MCF 10A (cell line): ENCODE results near the gene RRAD. TPM values are rescaled to one million over a fixed set of nuclear protein-coding genes. Genes with fewer than 3 reads are reported as not detected.

Source experiments
- BruUV-seq: library from RNA; stranded (reverse); fragments of 400-500 nt; replicated peaks from 2 replicates; lab custom pipeline; 2021; lab: Mats Ljungman, UMichigan
- CTCF ChIA-PET: fragments of 300-600 bp; sonication (Branson Sonifier 250); formaldehyde crosslinking; extraction: SDS; loops from one replicate; lab custom pipeline; 2021; ENCODE audit warnings: antibody characterized with exemption, inconsistent platforms; lab: Yijun Ruan, JAX
- POLR2A ChIA-PET: fragments of 300-600, 350-650 bp; sonication (Branson Sonifier 250); formaldehyde crosslinking; extraction: SDS; loops from one replicate; lab custom pipeline; 2020; ENCODE audit warnings: antibody characterized with exemption, inconsistent platforms; lab: Yijun Ruan, JAX
- DNase-seq: peaks from one replicate; pipeline ENCODE4 v3.0.0-alpha.2; 2018; ENCODE audit not compliant: unreplicated experiment
- H3K27ac Mint-ChIP-seq: one replicate; pipeline ENCODE4 v1.8.0; 2022; ENCODE audit warnings: mild to moderate bottlenecking, low read depth, mixed read lengths; ENCODE audit not compliant: unreplicated experiment
- H3K27me3 Mint-ChIP-seq: one replicate; pipeline ENCODE4 v1.8.0; 2022; ENCODE audit warnings: mixed read lengths; ENCODE audit not compliant: insufficient read depth, unreplicated experiment
- H3K36me3 Mint-ChIP-seq: one replicate; pipeline ENCODE4 v1.8.0; 2022; ENCODE audit warnings: mild to moderate bottlenecking, moderate library complexity, mixed read lengths; ENCODE audit not compliant: insufficient read depth, unreplicated experiment
- H3K4me1 Mint-ChIP-seq: one replicate; pipeline ENCODE4 v1.8.0; 2022; ENCODE audit warnings: mixed read lengths; ENCODE audit not compliant: insufficient read depth, unreplicated experiment
- H3K4me3 Mint-ChIP-seq: one replicate; pipeline ENCODE4 v1.8.0; 2022; ENCODE audit warnings: mild to moderate bottlenecking, moderate library complexity, mixed read lengths; ENCODE audit not compliant: unreplicated experiment
- H3K9me3 Mint-ChIP-seq: one replicate; pipeline ENCODE4 v1.8.0; 2022; ENCODE audit warnings: mixed read lengths; ENCODE audit not compliant: unreplicated experiment
- intact Hi-C: fragments of 100-400 bp; cut with micrococcal nuclease; formaldehyde crosslinking; loops from 2 replicates; pipeline ENCODE4 v1.14.1; 2022
- total RNA-seq: library from RNA; stranded (reverse); gene quantifications from 2 replicates; pipeline ENCODE4 v1.2.3, GENCODE V29; 2022
- TF ChIP-seq, protein P1 (sequence below): fragments of 200-600 bp; IDR thresholded peaks from one replicate; pipeline ENCODE4 v1.8.0; 2022; ENCODE audit warnings: antibody characterized with exemption, mild to moderate bottlenecking; ENCODE audit not compliant: unreplicated experiment

The RRAD gene
- total RNA-seq, 1 experiment from 2014 or later, result not detected

DNA sequence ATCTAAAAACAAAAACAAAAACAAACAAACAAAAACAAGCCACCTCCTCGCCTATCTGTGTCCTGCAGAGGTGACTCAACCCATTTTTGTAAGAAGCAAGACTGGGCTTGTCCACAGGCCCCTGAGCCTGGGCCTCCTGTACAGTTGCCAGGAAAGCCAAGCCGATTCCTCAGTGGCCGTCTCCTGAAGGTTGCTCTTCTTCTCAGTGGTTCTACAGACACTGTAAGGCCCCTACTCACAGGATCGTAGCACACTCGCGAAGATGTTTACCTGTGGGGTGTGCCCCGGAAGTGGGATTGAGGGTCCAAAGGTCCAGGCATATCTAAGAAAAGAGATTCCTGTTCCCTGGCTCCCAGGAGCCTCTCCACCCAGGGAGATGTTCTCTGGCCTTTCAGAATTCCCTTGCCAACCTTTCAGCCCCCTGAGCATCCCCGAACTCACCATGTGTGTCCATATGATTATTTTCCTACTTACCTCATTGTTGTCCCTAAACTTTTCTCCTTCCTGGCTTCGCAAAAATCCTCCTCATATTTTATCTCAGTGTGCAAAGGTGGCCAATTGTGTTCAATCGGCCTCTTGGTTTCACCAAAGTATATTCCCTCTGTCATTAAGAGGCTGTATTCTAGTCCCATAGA, 28.2 kb upstream of the RRAD start:
- ChIA-PET CTCF (interaction anchor here (0.5 to 3.5 kb wide), 23 partner anchors 8 to 560 kb away, joined by 3 to 37 read pairs (median 4); partner anchors contain the start of genes CES3 and ELMO3), POLR2A (interaction anchor here (0.6 to 3.1 kb wide), 7 partner anchors 43 to 254 kb away, joined by 3 to 10 read pairs (median 4); partner anchors contain the start of genes FBXL8 and TRADD)
- Mint-ChIP-seq H3K27me3 (no peaks in the 10 kb centered on the region), H3K27ac (peak overlapping the region; percentile 70), H3K4me3 (peak overlapping the region; percentile 51), H3K9me3 (no peaks in the 10 kb centered on the region), H3K4me1 (peaks cover 18% of the 10 kb centered on the region), H3K36me3 (no peaks in the 10 kb centered on the region)
- intact Hi-C loops, result loop anchor here (1.0 to 10.0 kb wide), 4 partner anchors 24 to 232 kb away; no protein-coding TSS in a partner anchor
- no TSS peak for BruUV-seq
- peak; percentile 69 for DNase-seq
- TF ChIP-seq, protein P1, sequence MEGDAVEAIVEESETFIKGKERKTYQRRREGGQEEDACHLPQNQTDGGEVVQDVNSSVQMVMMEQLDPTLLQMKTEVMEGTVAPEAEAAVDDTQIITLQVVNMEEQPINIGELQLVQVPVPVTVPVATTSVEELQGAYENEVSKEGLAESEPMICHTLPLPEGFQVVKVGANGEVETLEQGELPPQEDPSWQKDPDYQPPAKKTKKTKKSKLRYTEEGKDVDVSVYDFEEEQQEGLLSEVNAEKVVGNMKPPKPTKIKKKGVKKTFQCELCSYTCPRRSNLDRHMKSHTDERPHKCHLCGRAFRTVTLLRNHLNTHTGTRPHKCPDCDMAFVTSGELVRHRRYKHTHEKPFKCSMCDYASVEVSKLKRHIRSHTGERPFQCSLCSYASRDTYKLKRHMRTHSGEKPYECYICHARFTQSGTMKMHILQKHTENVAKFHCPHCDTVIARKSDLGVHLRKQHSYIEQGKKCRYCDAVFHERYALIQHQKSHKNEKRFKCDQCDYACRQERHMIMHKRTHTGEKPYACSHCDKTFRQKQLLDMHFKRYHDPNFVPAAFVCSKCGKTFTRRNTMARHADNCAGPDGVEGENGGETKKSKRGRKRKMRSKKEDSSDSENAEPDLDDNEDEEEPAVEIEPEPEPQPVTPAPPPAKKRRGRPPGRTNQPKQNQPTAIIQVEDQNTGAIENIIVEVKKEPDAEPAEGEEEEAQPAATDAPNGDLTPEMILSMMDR, result no peak

DNA sequence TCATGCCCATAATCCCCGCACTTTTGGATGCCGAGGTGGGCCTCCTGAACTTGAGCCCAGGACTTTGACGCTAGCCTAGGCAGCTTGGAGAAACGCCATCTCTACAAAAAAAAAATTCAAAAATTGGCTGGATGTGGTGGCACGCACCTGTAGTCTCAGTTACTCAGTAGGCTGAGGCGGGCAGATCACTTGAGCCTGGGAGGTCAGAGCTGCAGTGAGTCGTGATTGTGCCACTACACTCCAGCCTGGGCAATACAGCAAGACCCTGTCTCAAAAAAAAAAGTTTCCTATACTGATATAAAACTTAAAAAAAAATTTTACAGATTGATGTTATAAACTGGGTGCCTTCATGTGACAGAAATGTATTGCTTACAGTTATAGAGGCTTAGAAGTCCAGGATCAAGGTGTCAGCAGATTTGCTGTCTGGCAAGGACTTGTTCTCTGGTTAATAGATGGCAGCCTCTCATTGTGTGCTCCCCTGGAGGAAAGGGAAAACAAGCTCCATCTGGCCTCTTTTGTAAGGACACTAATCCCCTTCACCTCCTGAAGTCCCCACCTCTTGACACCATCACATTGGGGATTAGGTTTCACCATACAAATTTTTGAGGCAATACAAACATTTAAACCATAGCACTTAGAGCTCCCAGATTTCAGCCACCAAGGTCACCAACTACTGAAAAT, 27.2 kb upstream of the RRAD start:
- CTCF ChIA-PET, result interaction anchor here (0.5 to 3.5 kb wide), 17 partner anchors 9 to 246 kb away, joined by 3 to 37 read pairs (median 3); partner anchors contain the start of genes CES3 and ELMO3

DNA sequence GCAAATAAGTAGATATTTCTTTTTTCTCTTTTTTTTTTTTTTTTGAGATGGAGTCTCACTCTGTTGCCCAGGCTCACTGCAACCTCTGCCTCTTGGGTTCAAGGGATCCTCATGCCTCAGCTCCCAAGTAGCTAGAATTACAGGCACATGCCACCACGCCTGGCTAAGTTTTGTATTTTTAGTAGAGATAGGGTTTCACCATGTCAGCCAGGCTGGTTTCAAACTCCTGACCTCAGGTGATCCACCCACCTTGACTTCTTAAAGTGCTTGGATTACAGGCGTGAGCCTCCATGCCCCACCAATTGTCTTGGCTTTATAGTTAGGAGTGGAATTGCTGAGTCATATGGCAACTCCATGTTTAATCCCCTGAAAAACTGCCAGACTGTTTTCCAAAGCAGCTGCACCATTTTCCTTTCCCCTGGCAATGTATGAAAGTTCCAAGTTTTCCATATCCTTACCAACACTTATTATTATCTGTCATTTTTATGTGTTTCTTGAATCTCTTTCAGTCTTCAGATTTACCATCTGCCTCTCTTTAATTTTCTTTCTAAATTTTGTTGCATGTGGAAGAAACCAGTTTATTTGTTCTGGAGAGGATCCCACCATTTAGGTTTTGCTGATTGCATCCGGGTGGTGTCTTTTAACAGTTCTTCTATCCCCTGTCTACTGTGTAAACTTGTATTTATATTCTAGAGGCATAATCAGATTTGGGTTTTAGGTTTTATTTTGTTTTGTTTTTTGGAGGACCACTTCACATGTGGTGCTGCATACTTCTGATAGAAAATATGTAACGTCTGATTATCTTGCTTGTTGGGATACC, 25.8 kb upstream of the RRAD start:
- CTCF ChIA-PET, result interaction anchor here (0.6 to 3.5 kb wide), 5 partner anchors 10 to 218 kb away, joined by 3 to 37 read pairs (median 4); partner anchors contain the start of gene CES3
- BruUV-seq, result no TSS peak
- Mint-ChIP-seq H3K27me3 (no peaks in the 10 kb centered on the region), H3K36me3 (no peaks in the 10 kb centered on the region), H3K4me1 (peaks cover 28% of the 10 kb centered on the region), H3K27ac (no peak overlapping the region), H3K9me3 (no peaks in the 10 kb centered on the region), H3K4me3 (no peak overlapping the region)
- POLR2A ChIA-PET, result interaction anchor here (0.5 kb wide), 1 partner anchor 8 kb away, joined by 3 read pairs; no protein-coding TSS in a partner anchor
- TF ChIP-seq, protein P1, result no peak
- intact Hi-C loops, result loop anchor here (10.0 kb wide), 1 partner anchor 64 kb away; no protein-coding TSS in a partner anchor
- DNase-seq, result no peak

More for the DNA sequence above, 27.2 kb upstream of the RRAD start:
- Mint-ChIP-seq H3K27ac (peak overlapping the region; percentile 67), H3K9me3 (no peaks in the 10 kb centered on the region), H3K4me1 (peaks cover 23% of the 10 kb centered on the region), H3K36me3 (no peaks in the 10 kb centered on the region), H3K27me3 (no peaks in the 10 kb centered on the region), H3K4me3 (no peak overlapping the region)
- no peak for DNase-seq
- POLR2A ChIA-PET, result interaction anchor here (0.7 to 3.1 kb wide), 3 partner anchors 58 to 203 kb away, joined by 3 to 10 read pairs (median 4); no protein-coding TSS in a partner anchor
- intact Hi-C loops, result loop anchor here (10.0 kb wide), 1 partner anchor 62 kb away; no protein-coding TSS in a partner anchor
- TF ChIP-seq, protein P1, result no peak
- BruUV-seq, result no TSS peak
